Kidney epithelial cell (primary cell): ENCODE data around the gene ZNF750. TPM values are rescaled to one million over a fixed set of nuclear protein-coding genes. Genes with fewer than 3 reads are reported as not detected.

Source experiments
- DNase-seq: peaks from one replicate; pipeline ENCODE4 v3.0.0-alpha.2; 2010; ENCODE audit warnings: low read depth
- H3K27me3 ChIP-seq: 2 replicates; pipeline ENCODE4 v1.6.0; 2011; ENCODE audit warnings: low read length; ENCODE audit not compliant: control insufficient read depth, insufficient read depth
- H3K36me3 ChIP-seq: 2 replicates; pipeline ENCODE4 v1.5.1; 2011; ENCODE audit warnings: low read length; ENCODE audit not compliant: control insufficient read depth, insufficient read depth
- H3K4me3 ChIP-seq: 2 replicates; pipeline ENCODE4 v1.5.1; 2011; ENCODE audit warnings: low read depth, mild to moderate bottlenecking, control low read depth, low read length
- total RNA-seq: library from RNA; depleted of rRNA; stranded (reverse); fragments of >200 nt; gene quantifications from 2 replicates; pipeline ENCODE4 v1.2.3, GENCODE V29; 2015
- TF ChIP-seq, protein P1 (sequence below): IDR thresholded peaks from 2 replicates; pipeline ENCODE4 v1.5.1; 2011; ENCODE audit warnings: mild to moderate bottlenecking, moderate library complexity, low read length, control low read depth, inconsistent platforms; ENCODE audit not compliant: insufficient read depth, poor library complexity, severe bottlenecking

Gene ZNF750
- total RNA-seq, 1 donor from 2014 or later, result 0.84 TPM

GRCh38 chr17:82800885-82801284, 38.9 kb downstream of the ZNF750 start:
- Histone ChIP-seq H3K27me3 (no peaks in the 10 kb centered on the region), H3K4me3 (no peak overlapping the region), H3K36me3 (no peaks in the 10 kb centered on the region)
- DNase-seq, result no peak
- TF ChIP-seq, protein P1, sequence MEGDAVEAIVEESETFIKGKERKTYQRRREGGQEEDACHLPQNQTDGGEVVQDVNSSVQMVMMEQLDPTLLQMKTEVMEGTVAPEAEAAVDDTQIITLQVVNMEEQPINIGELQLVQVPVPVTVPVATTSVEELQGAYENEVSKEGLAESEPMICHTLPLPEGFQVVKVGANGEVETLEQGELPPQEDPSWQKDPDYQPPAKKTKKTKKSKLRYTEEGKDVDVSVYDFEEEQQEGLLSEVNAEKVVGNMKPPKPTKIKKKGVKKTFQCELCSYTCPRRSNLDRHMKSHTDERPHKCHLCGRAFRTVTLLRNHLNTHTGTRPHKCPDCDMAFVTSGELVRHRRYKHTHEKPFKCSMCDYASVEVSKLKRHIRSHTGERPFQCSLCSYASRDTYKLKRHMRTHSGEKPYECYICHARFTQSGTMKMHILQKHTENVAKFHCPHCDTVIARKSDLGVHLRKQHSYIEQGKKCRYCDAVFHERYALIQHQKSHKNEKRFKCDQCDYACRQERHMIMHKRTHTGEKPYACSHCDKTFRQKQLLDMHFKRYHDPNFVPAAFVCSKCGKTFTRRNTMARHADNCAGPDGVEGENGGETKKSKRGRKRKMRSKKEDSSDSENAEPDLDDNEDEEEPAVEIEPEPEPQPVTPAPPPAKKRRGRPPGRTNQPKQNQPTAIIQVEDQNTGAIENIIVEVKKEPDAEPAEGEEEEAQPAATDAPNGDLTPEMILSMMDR, result no peak

GRCh38 chr17:82799591-82799990, 40.2 kb downstream of the ZNF750 start:
- Histone ChIP-seq H3K4me3 (no peak overlapping the region), H3K27me3 (no peaks in the 10 kb centered on the region), H3K36me3 (no peaks in the 10 kb centered on the region)
- TF ChIP-seq, protein P1, result no peak
- no peak for DNase-seq

DNA sequence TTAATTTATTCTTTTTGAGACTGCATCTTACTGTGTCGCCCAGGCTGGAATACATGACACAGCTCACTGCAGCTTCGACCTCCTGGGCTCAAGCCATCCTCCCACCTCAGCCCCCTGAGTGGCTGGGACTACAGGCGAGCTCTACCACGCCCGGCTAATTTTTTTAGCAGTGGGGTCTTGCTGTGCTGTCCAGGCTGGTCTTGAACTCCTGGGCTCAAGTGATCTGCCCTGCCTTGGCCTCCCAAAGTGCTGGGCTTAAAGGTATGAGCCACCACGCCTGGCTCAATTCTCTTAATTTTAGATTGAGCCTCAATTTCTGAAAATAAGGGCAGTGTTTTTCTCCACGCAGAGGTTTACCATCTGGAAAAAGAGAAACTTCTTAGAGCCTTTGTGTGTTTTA, 41.1 kb downstream of the ZNF750 start:
- H3K4me3 ChIP-seq, result no peak overlapping the region
- no peaks in the 10 kb centered on the region for H3K27me3 ChIP-seq
- DNase-seq, result no peak
- TF ChIP-seq, protein P1, result no peak
- no peaks in the 10 kb centered on the region for H3K36me3 ChIP-seq

GRCh38 chr17:82797061-82797460, 42.8 kb downstream of the ZNF750 start:
- Histone ChIP-seq H3K4me3 (no peak overlapping the region), H3K36me3 (no peaks in the 10 kb centered on the region), H3K27me3 (no peaks in the 10 kb centered on the region)
- DNase-seq, result no peak
- TF ChIP-seq, protein P1, result no peak

DNA sequence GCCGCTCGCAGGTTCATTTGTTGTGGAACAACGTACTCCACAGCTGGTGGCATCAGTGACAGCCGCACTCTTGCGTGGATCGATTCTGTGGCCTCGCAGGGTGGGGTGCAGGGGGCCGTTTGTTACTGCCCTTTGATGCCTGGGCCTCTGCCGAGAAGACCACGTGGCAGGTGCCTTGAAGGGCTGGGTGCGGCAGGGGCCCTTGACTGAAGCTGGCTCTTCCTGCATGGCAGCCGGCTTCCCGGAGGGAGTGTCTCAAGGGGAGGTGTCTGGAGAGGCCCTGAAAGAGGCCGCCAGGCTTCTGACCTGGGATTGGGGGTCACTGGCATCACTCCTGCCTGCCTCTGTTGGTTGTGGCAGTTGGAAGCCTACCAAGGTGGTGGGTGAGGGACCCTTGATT, 44.2 kb downstream of the ZNF750 start:
- TF ChIP-seq, protein P1, result no peak
- no peaks in the 10 kb centered on the region for H3K36me3 ChIP-seq
- no peaks in the 10 kb centered on the region for H3K27me3 ChIP-seq
- H3K4me3 ChIP-seq, result no peak overlapping the region
- no peak for DNase-seq

DNA sequence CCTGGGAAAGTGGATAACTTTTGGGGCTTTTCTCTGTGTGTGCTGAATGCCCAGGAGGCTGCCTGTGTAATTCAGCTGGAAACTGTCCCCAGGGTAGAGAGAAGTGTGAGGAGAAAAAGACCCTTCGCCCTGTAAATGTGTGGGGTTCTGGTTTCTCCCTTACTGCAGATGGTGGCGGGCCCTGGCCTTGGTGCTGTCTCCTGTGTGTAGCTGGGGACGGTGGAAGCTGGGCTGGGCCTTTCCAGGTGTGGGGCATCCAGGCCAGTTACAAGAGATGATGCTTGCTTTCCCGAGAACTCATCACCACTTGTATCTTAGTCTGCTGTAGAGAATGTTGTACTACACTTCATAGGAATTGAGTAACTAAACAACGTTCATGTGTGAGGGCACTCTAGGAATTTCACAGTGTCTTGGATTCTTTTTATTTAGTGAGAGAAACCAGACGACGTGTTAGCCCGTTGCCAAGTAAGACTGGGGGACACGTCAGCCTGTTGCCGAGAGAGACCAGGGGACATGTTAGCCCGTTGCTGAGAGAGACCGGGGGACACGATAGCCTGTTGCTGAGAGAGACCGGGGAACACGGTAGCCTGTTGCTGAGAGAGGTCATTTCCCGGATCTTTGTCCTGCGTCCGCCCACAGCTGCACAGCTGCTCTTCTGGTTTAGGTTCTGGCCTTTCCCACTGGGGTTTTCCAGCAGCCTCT, 44.9 kb downstream of the ZNF750 start:
- no peak for DNase-seq
- Histone ChIP-seq H3K4me3 (no peak overlapping the region), H3K36me3 (no peaks in the 10 kb centered on the region), H3K27me3 (no peaks in the 10 kb centered on the region)
- TF ChIP-seq, protein P1, result no peak
